ENCODE measurements around the gene VPS8.

VPS8 gene

GRCh38 chr3:185089343-185089742, 277.4 kb downstream of the VPS8 start:
- ChIA-PET CTCF (interaction anchor here (0.6 to 0.7 kb wide), 3 partner anchors 20 to 67 kb away, joined by 3 to 4 read pairs (median 4); partner anchors contain the start of gene C3orf70), POLR2A (no interaction called here)
- no peak overlapping the region for H3K27ac ChIP-seq (ENCODE audit: extremely low read depth, low read depth, low read length)
- H3K9me3 ChIP-seq (ENCODE audit: control insufficient read depth, insufficient read depth, low read depth, low read length), result no peaks in the 10 kb centered on the region
- no peaks in the 10 kb centered on the region for H3K36me3 ChIP-seq (ENCODE audit: control insufficient read depth in 2 of 2, insufficient read depth in 1 of 2, low read length in 2 of 2)
- no peak for TF ChIP-seq ZNF785 (tag by site-specific recombination; IDR thresholded peaks at IDR 0.05)
- no peak for TF ChIP-seq ZNF510 (tag by site-specific recombination; IDR thresholded peaks at IDR 0.05; ENCODE audit: insufficient replicate concordance)
- no peak for TF ChIP-seq ZNF239 (tag by site-specific recombination; IDR thresholded peaks at IDR 0.05)
- TF ChIP-seq ZSCAN16 (tag by site-specific recombination; IDR thresholded peaks at IDR 0.05), result no peak
- no peak for TF ChIP-seq ZNF157 (tag by site-specific recombination; IDR thresholded peaks at IDR 0.05)
- TF ChIP-seq ZNF394 (tag by site-specific recombination; IDR thresholded peaks at IDR 0.05; ENCODE audit: borderline replicate concordance), result no peak
- TF ChIP-seq ZNF701 (tag by site-specific recombination; IDR thresholded peaks at IDR 0.05), result no peak
- no peak for TF ChIP-seq ZNF658 (tag by site-specific recombination; IDR thresholded peaks at IDR 0.05)
- no peak for TF ChIP-seq SP3 (tag by site-specific recombination; IDR thresholded peaks at IDR 0.05)
- no peak for TF ChIP-seq AEBP2 (tag by site-specific recombination; IDR thresholded peaks at IDR 0.05; ENCODE audit: borderline replicate concordance)
- TF ChIP-seq ZNF529 (tag by site-specific recombination; IDR thresholded peaks at IDR 0.05; ENCODE audit: insufficient replicate concordance), result no peak
- no peak for TF ChIP-seq GLI4 (tag by site-specific recombination; IDR thresholded peaks at IDR 0.05)
- no peak for TF ChIP-seq ZNF221 (tag by site-specific recombination; IDR thresholded peaks at IDR 0.05; ENCODE audit: borderline replicate concordance)
- no peak for TF ChIP-seq ZNF843 (tag by site-specific recombination; IDR thresholded peaks at IDR 0.05)
- TF ChIP-seq ZNF704 (tag by site-specific recombination; IDR thresholded peaks at IDR 0.05), result no peak
- TF ChIP-seq ZSCAN5A (tag by site-specific recombination; IDR thresholded peaks at IDR 0.05), result no peak
- TF ChIP-seq INSM2 (tag by site-specific recombination; IDR thresholded peaks at IDR 0.05), result no peak
- H3K4me3 ChIP-seq (ENCODE audit: low read depth, low read length), result no peak overlapping the region
- H3K4me1 ChIP-seq (ENCODE audit: control insufficient read depth, insufficient read depth, low read length), result no peaks in the 10 kb centered on the region

- Histone ChIP-seq H3K9me3 (ENCODE audit: control insufficient read depth, insufficient read depth, low read depth, low read length) (no peaks in the 10 kb centered on the region), H3K36me3 (ENCODE audit: control insufficient read depth in 2 of 2, insufficient read depth in 1 of 2, low read length in 2 of 2) (no peaks in the 10 kb centered on the region), H3K4me1 (ENCODE audit: control insufficient read depth, insufficient read depth, low read length) (no peaks in the 10 kb centered on the region), H3K27ac (ENCODE audit: extremely low read depth, low read depth, low read length) (no peak overlapping the region), H3K4me3 (ENCODE audit: low read depth, low read length) (no peak overlapping the region)
- POLR2A ChIA-PET, result no interaction called here
- CTCF ChIA-PET, result interaction anchor here (0.6 to 0.7 kb wide), 2 partner anchors 20 to 63 kb away, joined by 3 to 4 read pairs; partner anchors contain the start of gene C3orf70
- no peak for TF ChIP-seq ZNF24 (tag by site-specific recombination; IDR thresholded peaks at IDR 0.05)
- no peak for TF ChIP-seq ZNF747 (tag by site-specific recombination; IDR thresholded peaks at IDR 0.05)
- TF ChIP-seq ZNF114 (tag by site-specific recombination; IDR thresholded peaks at IDR 0.05), result no peak
- no peak for TF ChIP-seq ZNF221 (tag by site-specific recombination; IDR thresholded peaks at IDR 0.05; ENCODE audit: borderline replicate concordance)
- no peak for TF ChIP-seq ZNF335 (tag by site-specific recombination; conservative IDR thresholded peaks at IDR 0.05)
- no peak for TF ChIP-seq ZNF37A (tag by site-specific recombination; IDR thresholded peaks at IDR 0.05)
- TF ChIP-seq FEZF1 (tag by site-specific recombination; IDR thresholded peaks at IDR 0.05), result no peak
- TF ChIP-seq ZNF112 (tag by site-specific recombination; IDR thresholded peaks at IDR 0.05), result no peak
- TF ChIP-seq TSHZ1 (tag by site-specific recombination; IDR thresholded peaks at IDR 0.05; ENCODE audit: borderline replicate concordance), result no peak
- TF ChIP-seq PBX3 (CRISPR knock-in tag; IDR thresholded peaks at IDR 0.05), result no peak
- no peak for TF ChIP-seq ZNF350 (tag by site-specific recombination; IDR thresholded peaks at IDR 0.05)
Observed at GRCh38 chr3:185089751-185090150, 277.8 kb downstream of the VPS8 start.

Measured in HEK293 (cell line).